Measurements from ENCODE around the gene GYPC. TPM values are rescaled to one million over a fixed set of nuclear protein-coding genes. Genes with fewer than 3 reads are reported as not detected.
"Not testable (repeated sequence)": the region's sequence is repeated elsewhere in the genome, so short reads cannot be mapped to it uniquely, and the experiment has no call there.

The GYPC gene
- total RNA-seq: 10 to 100 TPM; 73.7 to 86.2 TPM
- 45.9 to 54.1 reads per million in 2 donors for total RNA-seq

GRCh38 chr2:126655500-126656430, at the start of gene GYPC:
Gene GYPC, plus strand, starts transcription at chr2:126656158. Its CDS starts 106 bp downstream, at chr2:126656264.
- peak in 1 of 3 donors; percentile 40 for DNase-seq
- Mint-ChIP-seq H3K36me3 (ENCODE audit: low read depth) (peaks cover under 1% of the 10 kb centered on the region), H3K27me3 (no peaks in the 10 kb centered on the region), H3K4me3 (peak within 1 kb of the TSS; percentile 96), H3K27ac (peak within 1 kb of the TSS; percentile 98), H3K4me1 (peaks cover 41% of the 10 kb centered on the region)
- H3K9me3 ChIP-seq (ENCODE audit: control insufficient read depth, low read length, poor library complexity, severe bottlenecking): peaks cover 2% of the 10 kb centered on the region
- ATAC-seq: peak; percentile 29

DNA sequence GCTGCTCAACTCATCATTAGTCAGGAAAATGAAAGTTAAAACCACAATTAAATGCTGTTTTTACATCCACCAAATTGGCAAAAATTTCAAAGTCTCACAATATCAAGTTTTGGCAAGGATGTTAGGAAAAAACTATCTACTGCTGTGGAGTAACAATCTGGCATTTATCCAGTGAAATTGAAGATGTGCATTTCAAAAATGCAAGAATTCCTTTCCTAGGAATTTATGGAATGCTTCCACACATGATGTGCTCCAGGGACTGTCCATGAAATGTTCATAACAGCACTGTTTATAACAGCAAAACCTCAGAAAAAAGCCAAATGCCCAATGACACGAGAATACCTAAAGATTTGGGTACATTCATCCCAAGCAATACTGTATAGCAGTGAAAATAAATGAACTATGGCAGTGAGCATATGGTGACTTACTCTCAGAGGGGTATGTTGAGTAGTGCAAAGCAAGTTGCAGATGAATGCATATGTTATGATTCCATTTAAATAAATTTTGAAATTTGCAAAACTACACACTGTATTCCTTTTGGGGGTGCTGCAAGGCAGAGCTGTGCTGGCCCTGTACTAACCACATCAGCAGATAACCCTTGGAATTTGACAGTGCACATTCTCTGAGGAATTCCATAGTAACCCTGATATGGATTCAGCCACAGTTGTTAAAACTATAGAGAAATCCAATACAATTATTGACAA, 41.3 kb upstream of the GYPC start:
- H3K9me3 ChIP-seq (ENCODE audit: control insufficient read depth, low read length, poor library complexity, severe bottlenecking): no peaks in the 10 kb centered on the region
- no peak for ATAC-seq
- Mint-ChIP-seq H3K36me3 (ENCODE audit: low read depth) (no peaks in the 10 kb centered on the region), H3K4me1 (no peaks in the 10 kb centered on the region), H3K4me3 (no peak overlapping the region), H3K27me3 (peaks cover 5% of the 10 kb centered on the region), H3K27ac (no peak overlapping the region)
- DNase-seq: no peak

DNA sequence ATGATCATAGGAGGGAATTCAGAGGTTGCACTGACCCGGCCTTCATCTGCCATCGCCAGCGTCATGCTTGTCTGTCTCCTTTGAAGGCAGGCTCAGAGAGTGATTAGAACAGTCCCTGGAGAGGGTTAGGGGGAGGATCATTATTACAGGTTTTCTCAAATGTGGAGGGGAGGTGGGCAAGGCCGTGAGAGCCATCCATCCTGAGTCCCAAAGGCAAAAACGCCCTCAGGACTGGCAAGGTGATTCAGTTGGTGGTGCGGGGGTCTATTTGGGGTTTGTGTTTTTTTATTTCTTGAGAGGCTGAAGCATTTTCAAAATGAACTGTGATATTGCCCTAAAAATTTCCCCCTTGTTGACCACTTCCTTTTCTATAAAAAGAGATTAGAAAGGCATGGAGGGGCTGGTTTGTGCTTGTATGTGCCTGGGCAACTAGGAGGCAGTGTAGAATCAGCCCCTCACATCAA, 39.3 kb upstream of the GYPC start:
- Mint-ChIP-seq H3K27me3 (peaks cover 9% of the 10 kb centered on the region), H3K36me3 (ENCODE audit: low read depth) (no peaks in the 10 kb centered on the region), H3K27ac (no peak overlapping the region), H3K4me3 (no peak overlapping the region), H3K4me1 (no peaks in the 10 kb centered on the region)
- DNase-seq: no peak
- ATAC-seq: no peak
- no peaks in the 10 kb centered on the region for H3K9me3 ChIP-seq (ENCODE audit: control insufficient read depth, low read length, poor library complexity, severe bottlenecking)

GRCh38 chr2:126620302-126620701, 35.7 kb upstream of the GYPC start:
- Mint-ChIP-seq H3K27ac (no peak overlapping the region), H3K4me1 (no peaks in the 10 kb centered on the region), H3K36me3 (ENCODE audit: low read depth) (no peaks in the 10 kb centered on the region), H3K27me3 (peaks cover 23% of the 10 kb centered on the region), H3K4me3 (no peak overlapping the region)
- no peaks in the 10 kb centered on the region for H3K9me3 ChIP-seq (ENCODE audit: control insufficient read depth, low read length, poor library complexity, severe bottlenecking)
- ATAC-seq (no peak), DNase-seq (no peak)

DNA sequence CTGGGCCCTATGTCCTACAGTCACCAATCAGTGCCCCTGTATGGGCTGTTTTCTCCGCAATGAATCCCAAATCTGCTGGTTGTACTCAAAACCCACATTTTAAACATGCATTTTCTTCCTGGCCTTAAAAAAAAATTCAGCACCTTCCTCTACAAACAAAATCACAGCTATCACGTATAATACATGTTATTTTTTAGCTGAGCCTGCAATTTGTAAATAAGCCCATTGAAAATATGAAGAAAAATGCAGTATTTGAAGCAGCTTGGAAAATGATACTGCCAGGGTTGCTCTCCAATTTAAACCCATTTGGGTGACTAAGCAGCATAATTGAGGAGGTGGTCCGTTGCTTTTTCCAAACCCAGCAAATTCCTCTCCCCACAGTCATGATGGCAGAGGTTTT, 33.0 kb upstream of the GYPC start:
- DNase-seq (no peak), ATAC-seq (no peak)
- H3K4me1 Mint-ChIP-seq: no peaks in the 10 kb centered on the region
- H3K27ac Mint-ChIP-seq: no peak overlapping the region
- no peak overlapping the region for H3K4me3 Mint-ChIP-seq
- no peaks in the 10 kb centered on the region for H3K9me3 ChIP-seq (ENCODE audit: control insufficient read depth, low read length, poor library complexity, severe bottlenecking)
- H3K27me3 Mint-ChIP-seq: peaks cover 29% of the 10 kb centered on the region
- peaks cover 2% of the 10 kb centered on the region for H3K36me3 Mint-ChIP-seq (ENCODE audit: low read depth)

- Mint-ChIP-seq H3K4me3 (no peak overlapping the region), H3K27me3 (peaks cover 28% of the 10 kb centered on the region)
- ATAC-seq: no peak
These were observed 28.3 kb upstream of the GYPC start for GRCh38 chr2:126627643-126628042.

GRCh38 chr2:126634273-126634861, 21.6 kb upstream of the GYPC start:
- ATAC-seq (peak; percentile 49), DNase-seq (peak in 1 of 3 donors; percentile 16)
- no peak overlapping the region for H3K27ac Mint-ChIP-seq
- H3K36me3 Mint-ChIP-seq (ENCODE audit: low read depth): peaks cover 3% of the 10 kb centered on the region
- H3K4me1 Mint-ChIP-seq: peaks cover 8% of the 10 kb centered on the region
- H3K9me3 ChIP-seq (ENCODE audit: control insufficient read depth, low read length, poor library complexity, severe bottlenecking): no peaks in the 10 kb centered on the region
- H3K4me3 Mint-ChIP-seq: no peak overlapping the region
- H3K27me3 Mint-ChIP-seq: peaks cover 14% of the 10 kb centered on the region

More at GRCh38 chr2:126627643-126628042, 28.3 kb upstream of the GYPC start:
- Mint-ChIP-seq H3K27ac (no peak overlapping the region), H3K4me1 (no peaks in the 10 kb centered on the region), H3K36me3 (ENCODE audit: low read depth) (peaks cover 2% of the 10 kb centered on the region)
- no peak for DNase-seq
- no peaks in the 10 kb centered on the region for H3K9me3 ChIP-seq (ENCODE audit: control insufficient read depth, low read length, poor library complexity, severe bottlenecking)

DNA sequence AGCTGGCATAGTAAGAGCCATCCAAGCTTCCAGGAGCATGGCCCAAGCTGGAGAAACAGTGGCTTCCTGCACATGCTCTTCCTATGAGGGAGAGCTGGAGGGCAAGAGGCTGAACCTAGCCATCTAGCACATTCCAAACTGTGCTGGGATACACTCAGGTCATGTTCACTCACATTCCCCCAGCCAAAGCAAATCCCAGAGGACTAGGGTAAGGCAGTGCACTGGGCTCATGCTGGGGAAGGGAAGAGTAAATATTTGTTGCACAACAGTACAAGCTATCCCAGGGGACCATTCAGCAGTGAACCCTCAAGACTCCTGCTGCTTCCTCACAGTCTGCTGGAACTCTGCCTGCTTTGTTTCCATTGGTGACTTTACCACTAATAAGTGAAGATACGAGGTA, 20.7 kb upstream of the GYPC start:
- Mint-ChIP-seq H3K27ac (no peak overlapping the region), H3K4me3 (no peak overlapping the region), H3K27me3 (peaks cover 14% of the 10 kb centered on the region), H3K4me1 (peaks cover 8% of the 10 kb centered on the region), H3K36me3 (ENCODE audit: low read depth) (peaks cover 3% of the 10 kb centered on the region)
- no peak for DNase-seq
- no peak for ATAC-seq
- H3K9me3 ChIP-seq (ENCODE audit: control insufficient read depth, low read length, poor library complexity, severe bottlenecking): no peaks in the 10 kb centered on the region

DNA sequence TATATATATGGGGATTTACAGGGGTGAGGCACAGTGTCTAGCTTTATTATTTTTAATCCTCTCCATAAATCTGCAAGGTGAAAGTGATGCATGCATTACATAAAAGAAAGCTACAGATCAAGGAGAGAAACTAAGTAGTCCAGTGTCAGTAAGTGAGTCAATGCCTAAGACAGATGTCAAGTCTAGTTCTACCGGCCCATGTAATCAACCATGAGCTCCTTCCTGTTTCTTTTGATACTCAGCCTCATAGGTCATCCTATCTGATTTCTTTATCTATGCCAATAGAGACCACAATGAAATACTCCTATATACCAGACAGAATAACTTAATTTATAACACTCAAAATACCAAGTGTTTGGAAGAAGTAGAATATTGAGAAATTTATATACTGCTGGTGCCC, 20.2 kb upstream of the GYPC start:
- no peaks in the 10 kb centered on the region for H3K9me3 ChIP-seq (ENCODE audit: control insufficient read depth, low read length, poor library complexity, severe bottlenecking)
- DNase-seq (no peak), ATAC-seq (no peak)
- Mint-ChIP-seq H3K4me3 (no peak overlapping the region), H3K27me3 (peaks cover 14% of the 10 kb centered on the region), H3K36me3 (ENCODE audit: low read depth) (peaks cover 3% of the 10 kb centered on the region), H3K4me1 (peaks cover 11% of the 10 kb centered on the region), H3K27ac (no peak overlapping the region)

DNA sequence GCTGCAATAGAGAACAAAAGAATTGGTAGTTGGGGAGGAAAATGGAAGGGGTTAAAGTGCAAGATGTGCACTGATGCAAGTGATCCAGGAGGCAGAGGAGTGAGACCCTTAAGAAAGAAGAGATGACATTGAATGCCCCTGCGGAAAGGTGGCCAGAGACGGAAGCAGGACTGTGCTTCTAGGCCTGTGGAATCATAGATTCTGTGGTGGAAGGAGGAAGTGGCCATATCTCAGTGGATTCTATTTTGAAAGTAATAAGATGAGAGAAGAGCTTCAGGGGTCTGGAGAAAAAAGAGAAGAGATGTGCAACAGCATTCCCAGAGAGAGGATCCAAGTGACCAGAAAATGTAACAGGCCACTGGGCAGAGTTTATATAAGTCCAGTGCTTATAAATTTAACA, 18.6 kb upstream of the GYPC start:
- peaks cover 3% of the 10 kb centered on the region for H3K36me3 Mint-ChIP-seq (ENCODE audit: low read depth)
- peaks cover 11% of the 10 kb centered on the region for H3K4me1 Mint-ChIP-seq
- H3K27me3 Mint-ChIP-seq: peaks cover 6% of the 10 kb centered on the region
- DNase-seq: no peak
- ATAC-seq: no peak
- peak overlapping the region; percentile 27 for H3K27ac Mint-ChIP-seq
- H3K4me3 Mint-ChIP-seq: no peak overlapping the region
- no peaks in the 10 kb centered on the region for H3K9me3 ChIP-seq (ENCODE audit: control insufficient read depth, low read length, poor library complexity, severe bottlenecking)

DNA sequence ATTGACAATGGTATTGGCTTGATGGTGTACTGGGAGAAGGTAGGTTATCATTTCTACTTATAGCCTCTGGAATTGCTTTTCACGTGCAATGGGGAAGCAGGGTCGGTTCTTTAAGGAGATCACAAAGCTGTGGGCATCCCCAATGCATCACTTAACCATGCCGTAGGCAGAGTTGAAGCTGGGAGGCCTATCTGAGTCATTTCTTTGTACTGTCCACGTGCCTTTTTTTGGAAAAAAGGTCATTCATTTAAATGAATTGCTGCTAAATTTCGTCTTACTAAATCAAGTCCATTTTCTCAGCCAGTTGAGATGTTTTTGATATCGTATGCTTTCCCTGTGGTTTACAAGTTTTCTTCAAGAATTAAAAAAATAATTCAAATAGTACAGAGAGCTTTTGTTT, 17.2 kb upstream of the GYPC start:
- Mint-ChIP-seq H3K4me1 (peaks cover 11% of the 10 kb centered on the region), H3K36me3 (ENCODE audit: low read depth) (peaks cover 3% of the 10 kb centered on the region), H3K27ac (no peak overlapping the region), H3K4me3 (no peak overlapping the region), H3K27me3 (no peaks in the 10 kb centered on the region)
- no peak for DNase-seq
- H3K9me3 ChIP-seq (ENCODE audit: control insufficient read depth, low read length, poor library complexity, severe bottlenecking): no peaks in the 10 kb centered on the region
- no peak for ATAC-seq

DNA sequence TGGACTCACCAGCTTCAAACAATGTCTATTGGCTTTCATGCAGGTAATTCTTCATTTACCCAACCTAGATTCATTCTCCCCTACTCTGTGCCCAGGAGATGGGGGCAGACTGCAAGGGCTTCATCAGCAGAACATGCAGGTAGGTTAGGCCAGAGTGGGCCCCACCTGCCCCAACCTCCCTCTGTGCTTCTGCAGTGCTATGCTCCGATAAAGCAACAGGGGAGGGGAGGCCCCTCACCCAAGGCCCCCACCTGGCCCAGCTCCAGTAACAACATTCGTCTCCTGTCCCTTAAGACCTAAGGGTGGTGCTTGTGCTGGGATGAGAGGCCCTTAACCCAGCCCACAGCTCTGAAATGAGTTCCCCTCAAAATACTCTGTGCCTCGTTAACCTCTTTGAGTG, 16.7 kb upstream of the GYPC start:
- H3K9me3 ChIP-seq (ENCODE audit: control insufficient read depth, low read length, poor library complexity, severe bottlenecking): no peaks in the 10 kb centered on the region
- Mint-ChIP-seq H3K27me3 (no peaks in the 10 kb centered on the region), H3K27ac (no peak overlapping the region), H3K4me1 (peaks cover 7% of the 10 kb centered on the region), H3K4me3 (no peak overlapping the region), H3K36me3 (ENCODE audit: low read depth) (peaks cover 5% of the 10 kb centered on the region)
- ATAC-seq: no peak
- DNase-seq: no peak

GRCh38 chr2:126641294-126641693, 14.7 kb upstream of the GYPC start:
- H3K36me3 Mint-ChIP-seq (ENCODE audit: low read depth); DNase-seq; ATAC-seq; H3K9me3 ChIP-seq (ENCODE audit: control insufficient read depth, low read length, poor library complexity, severe bottlenecking); H3K4me1 Mint-ChIP-seq; H3K4me3 Mint-ChIP-seq; H3K27me3 Mint-ChIP-seq: not testable (repeated sequence)
- peak overlapping the region; percentile 71 for H3K27ac Mint-ChIP-seq

All from T-helper 17 cell (primary cell).